ENCODE results near the gene TRMT2A.

GRCh38 chr22:20091690-20092476, 25.1 kb downstream of the TRMT2A start:
- TF ChIP-seq TAF1 (IDR thresholded peaks at IDR 0.05; ENCODE audit: borderline replicate concordance, low read depth, low read length) (no peak), CTCF (IDR thresholded peaks at IDR 0.05 in 2 of 3, conservative IDR thresholded peaks at IDR 0.05 in 1 of 3; ENCODE audit: control insufficient read depth in 2 of 3, extremely low read depth in 1 of 3, insufficient read depth in 1 of 3, low read depth in 3 of 3, low read length in 3 of 3) (no peak), STAT1 (conservative IDR thresholded peaks at IDR 0.05) (no peak), SREBF1 (IDR thresholded peaks at IDR 0.05; ENCODE audit: low read length) (no peak), POLR2A (IDR thresholded peaks at IDR 0.05; ENCODE audit: low read depth, low read length) (no peak)
- TF ChIP-seq, protein P1, sequence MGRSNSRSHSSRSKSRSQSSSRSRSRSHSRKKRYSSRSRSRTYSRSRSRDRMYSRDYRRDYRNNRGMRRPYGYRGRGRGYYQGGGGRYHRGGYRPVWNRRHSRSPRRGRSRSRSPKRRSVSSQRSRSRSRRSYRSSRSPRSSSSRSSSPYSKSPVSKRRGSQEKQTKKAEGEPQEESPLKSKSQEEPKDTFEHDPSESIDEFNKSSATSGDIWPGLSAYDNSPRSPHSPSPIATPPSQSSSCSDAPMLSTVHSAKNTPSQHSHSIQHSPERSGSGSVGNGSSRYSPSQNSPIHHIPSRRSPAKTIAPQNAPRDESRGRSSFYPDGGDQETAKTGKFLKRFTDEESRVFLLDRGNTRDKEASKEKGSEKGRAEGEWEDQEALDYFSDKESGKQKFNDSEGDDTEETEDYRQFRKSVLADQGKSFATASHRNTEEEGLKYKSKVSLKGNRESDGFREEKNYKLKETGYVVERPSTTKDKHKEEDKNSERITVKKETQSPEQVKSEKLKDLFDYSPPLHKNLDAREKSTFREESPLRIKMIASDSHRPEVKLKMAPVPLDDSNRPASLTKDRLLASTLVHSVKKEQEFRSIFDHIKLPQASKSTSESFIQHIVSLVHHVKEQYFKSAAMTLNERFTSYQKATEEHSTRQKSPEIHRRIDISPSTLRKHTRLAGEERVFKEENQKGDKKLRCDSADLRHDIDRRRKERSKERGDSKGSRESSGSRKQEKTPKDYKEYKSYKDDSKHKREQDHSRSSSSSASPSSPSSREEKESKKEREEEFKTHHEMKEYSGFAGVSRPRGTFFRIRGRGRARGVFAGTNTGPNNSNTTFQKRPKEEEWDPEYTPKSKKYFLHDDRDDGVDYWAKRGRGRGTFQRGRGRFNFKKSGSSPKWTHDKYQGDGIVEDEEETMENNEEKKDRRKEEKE (IDR thresholded peaks at IDR 0.05) = no peak

All from GM12878 (cell line).